PC-9 (cell line): ENCODE results near the gene ADAM19. TPM values are rescaled to one million over a fixed set of nuclear protein-coding genes. Genes with fewer than 3 reads are reported as not detected.

Source experiments
- BruUV-seq: library from RNA; stranded (reverse); fragments of 400-500 nt; replicated peaks from 2 replicates; lab custom pipeline; 2021; lab: Mats Ljungman, UMichigan
- CTCF ChIA-PET: fragments of 300-600 bp; sonication (Branson Sonifier 250); formaldehyde crosslinking; loops from one replicate; lab custom pipeline; 2022; ENCODE audit warnings: antibody characterized with exemption; lab: Charles Lee
- POLR2A ChIA-PET: fragments of 300-600 bp; sonication (Branson Sonifier 250); formaldehyde crosslinking; loops from one replicate; lab custom pipeline; 2022; ENCODE audit warnings: antibody characterized with exemption; ENCODE audit not compliant: unreplicated experiment; lab: Charles Lee
- DNase-seq, 2 experiments: peaks; one replicate each; pipeline versions ENCODE4 v3.0.0 to v3.0.0-alpha.2; 2015 to 2022; ENCODE audit warnings: mixed read lengths in 1 of 2
- H2AFZ ChIP-seq: fragments of 200-600 bp; sonication (generic); 2 replicates; pipeline ENCODE4 v1.8.1; 2017; ENCODE audit warnings: antibody characterized with exemption
- H3F3A ChIP-seq: fragments of 200-600 bp; sonication (generic); 2 replicates; pipeline ENCODE4 v1.8.1; 2017; ENCODE audit warnings: antibody characterized with exemption, mild to moderate bottlenecking, low read depth; ENCODE audit not compliant: insufficient read depth
- H3K27ac ChIP-seq: fragments of 200-600 bp; sonication (generic); 2 replicates; pipeline ENCODE4 v1.6.1; 2016; ENCODE audit warnings: mixed run types
- H3K27me3 ChIP-seq: fragments of 200-600 bp; sonication (generic); 2 replicates; pipeline ENCODE4 v1.6.1; 2016; ENCODE audit warnings: low read depth, mixed run types; ENCODE audit not compliant: insufficient read depth
- H3K36me3 ChIP-seq: fragments of 200-600 bp; sonication (generic); 2 replicates; pipeline ENCODE4 v1.6.1; 2016; ENCODE audit warnings: low read depth, mixed run types
- H3K4me1 ChIP-seq: fragments of 200-600 bp; sonication (generic); replicated peaks from 2 replicates; pipeline ENCODE4 v1.6.1; 2016; ENCODE audit warnings: mixed run types; ENCODE audit not compliant: insufficient read depth
- H3K4me2 ChIP-seq: fragments of 200-600 bp; sonication (generic); 2 replicates; pipeline ENCODE4 v1.6.1; 2017; ENCODE audit warnings: mixed run types
- H3K4me3 ChIP-seq: fragments of 200-600 bp; sonication (generic); 2 replicates; pipeline ENCODE4 v1.6.1; 2016; ENCODE audit warnings: mixed run types
- H3K79me2 ChIP-seq: fragments of 200-600 bp; sonication (generic); 2 replicates; pipeline ENCODE4 v1.6.1; 2017; ENCODE audit warnings: low read depth, mixed run types
- H3K9me2 ChIP-seq: fragments of 200-600 bp; sonication (generic); 2 replicates; pipeline ENCODE4 v1.8.1; 2017; ENCODE audit warnings: mild to moderate bottlenecking; ENCODE audit not compliant: insufficient read depth
- H3K9me3 ChIP-seq: fragments of 200-600 bp; sonication (generic); 2 replicates; pipeline ENCODE4 v1.8.1; 2016; ENCODE audit warnings: low read depth; ENCODE audit not compliant: insufficient read depth
- H4K20me1 ChIP-seq: fragments of 200-600 bp; sonication (generic); 2 replicates; pipeline ENCODE4 v1.8.1; 2017; ENCODE audit not compliant: insufficient read depth
- EZH2 ChIP-seq: fragments of 200-600 bp; sonication (generic); IDR thresholded peaks from 2 replicates; pipeline ENCODE4 v1.8.0; 2017; ENCODE audit warnings: antibody characterized with exemption, low read depth
- intact Hi-C: fragments of 100-400 bp; cut with micrococcal nuclease; formaldehyde crosslinking; loops from one replicate; pipeline ENCODE4 v1.10.0; 2022; ENCODE audit not compliant: unreplicated experiment
- total RNA-seq: library from RNA; stranded (reverse); gene quantifications from 2 replicates; pipeline ENCODE4 v1.2.3, GENCODE V29; 2021
- TF ChIP-seq, protein P1 (sequence below): fragments of 200-600 bp; sonication (generic); conservative IDR thresholded peaks from 2 replicates; pipeline ENCODE4 v1.6.1; 2017; ENCODE audit warnings: mixed run types, antibody characterized with exemption, mild to moderate bottlenecking, moderate library complexity

Gene ADAM19
- total RNA-seq, 1 experiment from 2014 or later, result 7.6 TPM

DNA sequence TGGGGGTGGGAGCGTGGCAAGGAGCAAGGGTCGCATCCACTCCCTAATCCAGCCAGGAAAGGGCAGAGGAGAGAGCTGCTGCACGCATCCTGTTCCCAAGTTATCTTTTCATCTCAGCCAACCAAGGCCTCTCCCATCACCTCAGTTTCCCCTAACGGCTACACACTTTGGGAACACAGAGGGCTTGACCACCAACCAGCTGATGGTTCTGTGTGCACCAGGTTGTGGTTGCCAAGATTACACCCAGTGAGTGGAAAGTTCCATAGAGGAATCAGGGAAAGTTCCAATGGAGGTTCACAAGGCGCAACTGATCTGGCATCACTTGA is 53.9 kb downstream of the ADAM19 start:
- intact Hi-C loops, result no loop called here
- ChIA-PET CTCF (no interaction called here), POLR2A (no interaction called here)
- H3K4me1 ChIP-seq, result no peaks in the 10 kb centered on the region
- no peaks in the 10 kb centered on the region for H3K9me2 ChIP-seq
- no peaks in the 10 kb centered on the region for H3K79me2 ChIP-seq
- H3K27ac ChIP-seq, result no peak overlapping the region
- H3K9me3 ChIP-seq, result no peaks in the 10 kb centered on the region
- DNase-seq, result no peak
- H2AFZ ChIP-seq, result no peak overlapping the region
- 0 out of 2 replicates have a peak, but pooled peaks cover 2% of the 10 kb centered on the region for H3F3A ChIP-seq
- no peak overlapping the region for H3K4me2 ChIP-seq
- no peaks in the 10 kb centered on the region for H3K36me3 ChIP-seq
- H4K20me1 ChIP-seq, result no peaks in the 10 kb centered on the region
- BruUV-seq, result no TSS peak
- H3K4me3 ChIP-seq, result no peak overlapping the region
- TF ChIP-seq, protein P1, sequence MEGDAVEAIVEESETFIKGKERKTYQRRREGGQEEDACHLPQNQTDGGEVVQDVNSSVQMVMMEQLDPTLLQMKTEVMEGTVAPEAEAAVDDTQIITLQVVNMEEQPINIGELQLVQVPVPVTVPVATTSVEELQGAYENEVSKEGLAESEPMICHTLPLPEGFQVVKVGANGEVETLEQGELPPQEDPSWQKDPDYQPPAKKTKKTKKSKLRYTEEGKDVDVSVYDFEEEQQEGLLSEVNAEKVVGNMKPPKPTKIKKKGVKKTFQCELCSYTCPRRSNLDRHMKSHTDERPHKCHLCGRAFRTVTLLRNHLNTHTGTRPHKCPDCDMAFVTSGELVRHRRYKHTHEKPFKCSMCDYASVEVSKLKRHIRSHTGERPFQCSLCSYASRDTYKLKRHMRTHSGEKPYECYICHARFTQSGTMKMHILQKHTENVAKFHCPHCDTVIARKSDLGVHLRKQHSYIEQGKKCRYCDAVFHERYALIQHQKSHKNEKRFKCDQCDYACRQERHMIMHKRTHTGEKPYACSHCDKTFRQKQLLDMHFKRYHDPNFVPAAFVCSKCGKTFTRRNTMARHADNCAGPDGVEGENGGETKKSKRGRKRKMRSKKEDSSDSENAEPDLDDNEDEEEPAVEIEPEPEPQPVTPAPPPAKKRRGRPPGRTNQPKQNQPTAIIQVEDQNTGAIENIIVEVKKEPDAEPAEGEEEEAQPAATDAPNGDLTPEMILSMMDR, result no peak
- TF ChIP-seq EZH2, result no peak
- H3K27me3 ChIP-seq, result no peaks in the 10 kb centered on the region

DNA sequence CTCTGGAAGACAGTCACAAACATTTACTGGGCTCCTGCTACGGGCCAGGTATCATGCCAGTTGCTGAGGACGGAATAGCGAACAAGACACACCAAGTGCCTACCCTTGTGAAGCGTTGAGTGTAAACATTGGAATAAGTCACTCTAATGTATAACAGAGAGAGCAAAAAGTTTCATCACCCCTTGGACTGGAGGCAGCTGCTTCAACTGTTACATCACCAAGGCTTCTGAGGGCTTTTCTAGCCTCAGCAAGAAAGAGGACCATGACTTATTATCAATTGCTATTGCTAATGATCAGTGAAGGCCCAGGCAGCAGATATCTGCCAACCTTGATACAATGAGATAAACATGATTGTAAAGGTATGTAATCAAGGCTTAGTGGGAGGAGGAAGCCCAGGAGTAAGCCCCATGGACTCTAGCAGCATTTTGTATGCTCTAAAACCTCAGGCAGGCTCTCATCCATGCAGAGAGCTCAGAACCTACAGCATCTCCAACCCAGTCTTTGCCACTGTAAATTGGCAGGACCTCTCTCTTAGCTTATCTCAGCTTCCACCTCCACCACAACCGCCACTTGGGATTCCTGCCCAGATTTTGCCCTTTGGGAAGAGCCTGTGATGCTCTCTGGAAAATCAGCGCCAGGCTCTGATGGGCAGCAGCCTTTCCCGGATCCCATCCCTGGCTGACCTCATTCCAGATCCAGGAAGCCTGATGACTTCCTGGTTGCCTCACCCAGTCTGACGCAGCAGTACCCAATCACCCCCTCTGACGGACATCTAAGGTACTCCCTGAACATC is 54.5 kb downstream of the ADAM19 start:
- no peaks in the 10 kb centered on the region for H3K9me3 ChIP-seq

DNA sequence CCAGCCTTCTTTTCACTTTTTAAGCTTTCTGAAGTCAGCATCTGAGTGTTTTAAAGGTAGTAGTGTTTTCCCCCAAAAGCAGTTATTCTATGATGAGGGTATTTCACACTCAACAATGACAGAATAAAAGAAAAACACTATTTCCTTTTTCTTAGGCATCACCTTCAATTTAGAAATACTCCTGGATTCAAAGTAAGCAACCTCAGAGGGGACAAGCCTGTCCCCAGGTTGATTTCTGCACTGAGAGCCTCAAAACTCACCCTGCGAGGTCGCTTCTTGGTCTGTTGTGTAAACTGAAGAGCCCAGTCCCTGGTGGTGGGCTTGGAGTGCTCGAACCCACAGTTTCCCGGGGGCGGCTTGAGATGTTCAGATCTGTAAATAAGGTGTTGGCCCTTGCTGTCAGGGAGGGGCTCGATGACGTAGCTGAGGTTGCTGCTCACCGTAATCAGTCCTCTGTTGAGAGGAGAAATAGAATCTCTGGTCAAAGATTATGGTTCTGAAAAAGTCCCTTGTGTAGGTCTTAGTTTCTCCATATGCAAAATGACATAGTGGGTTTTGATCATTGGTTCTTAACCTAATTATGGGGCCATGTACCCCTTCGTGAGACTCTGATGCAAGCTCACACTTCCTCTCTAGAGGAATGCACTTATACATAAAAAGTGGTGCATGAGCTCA is 55.9 kb downstream of the ADAM19 start:
- TF ChIP-seq EZH2, result no peak
- TF ChIP-seq, protein P1, result no peak
- Histone ChIP-seq H3F3A (0 out of 2 replicates have a peak, but pooled peaks cover 2% of the 10 kb centered on the region), H3K4me2 (no peak overlapping the region), H3K4me3 (no peak overlapping the region), H4K20me1 (no peaks in the 10 kb centered on the region), H2AFZ (no peak overlapping the region), H3K4me1 (no peaks in the 10 kb centered on the region), H3K27ac (no peak overlapping the region), H3K79me2 (no peaks in the 10 kb centered on the region), H3K36me3 (no peaks in the 10 kb centered on the region), H3K9me3 (no peaks in the 10 kb centered on the region), H3K27me3 (no peaks in the 10 kb centered on the region), H3K9me2 (no peaks in the 10 kb centered on the region)
- ChIA-PET CTCF (no interaction called here), POLR2A (no interaction called here)
- no peak for DNase-seq
- no TSS peak for BruUV-seq
- intact Hi-C loops, result loop anchor here (10.0 kb wide), 1 partner anchor 145 kb away; no protein-coding TSS in a partner anchor

More for the DNA sequence above, 54.5 kb downstream of the ADAM19 start:
- H3K27ac ChIP-seq, result no peak overlapping the region
- TF ChIP-seq EZH2, result no peak
- TF ChIP-seq, protein P1, result no peak
- H3K36me3 ChIP-seq, result no peaks in the 10 kb centered on the region
- no peak overlapping the region for H3K4me2 ChIP-seq
- H3K4me3 ChIP-seq, result no peak overlapping the region
- H2AFZ ChIP-seq, result no peak overlapping the region
- H3K4me1 ChIP-seq, result no peaks in the 10 kb centered on the region
- no peaks in the 10 kb centered on the region for H3K9me2 ChIP-seq
- intact Hi-C loops, result no loop called here
- no TSS peak for BruUV-seq
- POLR2A ChIA-PET, result no interaction called here
- CTCF ChIA-PET, result no interaction called here
- DNase-seq, result no peak
- H3F3A ChIP-seq, result 0 out of 2 replicates have a peak, but pooled peaks cover 2% of the 10 kb centered on the region
- H4K20me1 ChIP-seq, result no peaks in the 10 kb centered on the region
- H3K79me2 ChIP-seq, result no peaks in the 10 kb centered on the region
- H3K27me3 ChIP-seq, result no peaks in the 10 kb centered on the region
